GM10847 (cell line): ENCODE measurements around the gene MCUR1.
A peak's percentile ranks its signal among the peaks of the same experiment; 100 is the strongest.

ENCODE experiments used
- POLR2A ChIP-seq: IDR thresholded peaks from 2 replicates; pipeline ENCODE4 v1.6.1; 2011; ENCODE audit not compliant: insufficient read length; ENCODE audit errors: extremely low read depth

Gene MCUR1, protein sequence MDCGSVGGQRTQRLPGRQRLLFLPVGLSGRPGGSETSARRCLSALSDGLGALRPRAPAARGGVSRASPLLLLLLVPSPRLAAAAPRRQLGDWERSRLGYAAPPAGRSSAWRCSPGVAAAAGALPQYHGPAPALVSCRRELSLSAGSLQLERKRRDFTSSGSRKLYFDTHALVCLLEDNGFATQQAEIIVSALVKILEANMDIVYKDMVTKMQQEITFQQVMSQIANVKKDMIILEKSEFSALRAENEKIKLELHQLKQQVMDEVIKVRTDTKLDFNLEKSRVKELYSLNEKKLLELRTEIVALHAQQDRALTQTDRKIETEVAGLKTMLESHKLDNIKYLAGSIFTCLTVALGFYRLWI

DNA sequence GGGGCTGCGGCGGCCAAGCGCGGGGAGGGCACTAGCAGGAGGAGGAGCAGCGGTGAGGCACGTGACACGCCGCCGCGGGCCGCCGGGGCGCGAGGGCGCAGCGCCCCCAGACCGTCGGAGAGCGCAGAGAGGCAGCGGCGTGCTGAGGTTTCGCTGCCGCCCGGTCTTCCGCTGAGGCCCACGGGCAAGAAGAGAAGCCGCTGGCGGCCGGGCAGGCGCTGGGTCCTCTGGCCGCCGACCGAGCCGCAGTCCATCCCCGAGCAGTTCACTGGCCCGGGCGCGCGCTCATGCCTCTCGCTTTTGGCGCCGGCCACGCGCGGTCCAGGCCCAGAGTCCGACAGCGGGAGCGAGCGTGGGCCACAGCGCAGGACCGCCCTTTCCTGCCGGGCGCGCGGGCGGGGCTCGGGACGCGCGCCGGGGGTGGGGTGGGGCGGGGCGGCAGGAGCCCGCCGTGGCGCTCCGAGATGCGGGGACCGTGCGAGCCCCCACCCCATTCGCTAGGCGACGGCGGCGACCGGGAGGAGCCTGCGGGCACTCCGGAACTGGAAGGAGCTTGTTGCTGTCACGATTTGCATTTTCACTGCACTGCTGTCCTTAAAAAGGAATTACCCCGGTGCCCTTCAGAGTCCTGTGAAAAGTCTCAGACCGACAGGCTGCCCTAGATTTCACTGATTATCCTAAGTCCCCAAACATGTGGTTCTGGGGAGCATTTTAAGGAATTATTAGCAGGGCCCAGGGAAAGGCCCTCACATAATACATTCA is at the start of gene MCUR1:
Gene MCUR1 (minus strand): TSS at position 382 of the 762 bp plus-strand sequence. CDS start 128 bp downstream, at position 254.
- peak; percentile 84 for TF ChIP-seq POLR2A

DNA sequence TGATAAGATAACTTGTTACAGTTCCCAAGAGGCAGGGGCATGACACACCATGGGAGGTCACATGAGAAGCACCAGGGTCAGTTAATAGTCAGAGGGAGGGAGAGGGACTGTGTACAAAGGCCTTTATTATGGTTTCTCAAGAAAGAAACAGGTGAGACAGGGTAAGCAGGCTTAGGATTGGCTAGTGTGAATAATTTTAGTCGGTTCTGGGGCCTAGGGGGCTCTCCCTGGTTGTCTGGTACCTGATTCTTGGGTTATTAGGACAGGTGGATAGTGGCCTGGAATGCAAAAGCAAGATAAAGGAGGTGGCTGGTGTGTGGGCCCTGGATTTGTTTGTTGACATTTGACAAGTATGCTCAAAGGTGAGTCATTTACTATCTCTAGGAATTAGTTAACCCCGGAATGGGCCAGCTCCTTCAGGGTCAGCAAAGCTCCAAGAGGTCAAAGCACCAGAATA is 49.4 kb upstream of the MCUR1 start:
- no peak for TF ChIP-seq POLR2A

DNA sequence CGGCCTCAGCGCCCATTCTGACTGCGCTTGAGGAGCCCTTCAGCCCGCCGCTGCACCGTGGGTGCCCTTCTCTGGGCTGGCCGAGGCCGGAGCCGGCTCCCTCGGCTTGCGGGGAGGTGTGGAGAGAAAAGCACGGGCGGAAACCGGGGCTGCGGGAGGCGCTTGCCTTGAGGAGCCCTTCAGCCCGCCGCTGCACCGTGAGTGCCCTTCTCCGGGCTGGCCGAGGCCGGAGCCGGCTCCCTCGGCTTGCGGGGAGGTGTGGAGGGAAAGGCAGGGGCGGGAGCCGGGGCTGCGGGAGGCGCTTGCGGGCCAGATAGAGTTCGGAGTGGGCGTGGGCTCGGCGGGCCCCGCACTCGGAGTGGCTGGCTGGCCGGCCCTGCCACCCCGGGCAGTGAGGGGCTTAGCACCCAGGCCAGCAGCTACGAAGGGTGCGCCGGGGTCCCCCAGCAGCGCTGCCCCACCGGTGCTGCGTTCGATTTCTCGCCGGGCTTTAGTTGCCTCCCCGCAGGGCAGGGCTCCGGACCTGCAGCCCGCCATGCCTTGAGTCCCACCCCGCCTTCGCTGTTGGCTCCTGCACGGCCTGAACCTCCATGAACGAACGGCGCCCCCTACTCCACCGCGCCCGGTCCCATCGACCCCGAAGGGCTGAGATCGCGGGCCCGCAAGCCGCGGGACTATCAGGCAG is 45.7 kb upstream of the MCUR1 start:
- TF ChIP-seq POLR2A, result no peak

DNA sequence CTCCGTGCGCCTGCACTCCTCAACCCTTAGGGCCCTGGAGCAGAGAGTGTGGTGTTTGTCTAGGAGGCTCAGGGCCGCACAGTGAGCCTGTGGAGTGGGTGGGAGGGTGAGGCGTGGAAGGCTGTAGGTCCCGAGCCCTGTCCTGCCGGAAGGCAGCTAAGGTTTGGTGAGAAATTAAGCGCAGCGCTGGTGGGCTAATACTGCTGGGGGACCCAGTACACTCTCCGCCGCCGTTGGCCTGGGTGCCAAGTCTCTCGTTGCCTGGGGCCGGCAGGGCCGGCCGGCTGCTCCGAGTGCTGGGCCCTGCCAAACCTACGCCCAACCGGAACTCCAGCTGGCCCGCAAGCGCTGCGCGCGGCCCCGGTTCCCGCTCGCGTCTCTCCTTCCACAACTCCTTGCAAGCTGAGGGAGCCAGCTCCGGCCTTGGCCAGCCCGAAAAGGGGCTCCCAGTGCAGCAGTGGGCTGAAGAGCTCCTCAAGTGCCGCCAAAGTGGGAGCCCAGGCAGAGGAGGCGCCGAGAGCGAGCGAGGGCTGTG is 40.4 kb upstream of the MCUR1 start:
- no peak for TF ChIP-seq POLR2A

DNA sequence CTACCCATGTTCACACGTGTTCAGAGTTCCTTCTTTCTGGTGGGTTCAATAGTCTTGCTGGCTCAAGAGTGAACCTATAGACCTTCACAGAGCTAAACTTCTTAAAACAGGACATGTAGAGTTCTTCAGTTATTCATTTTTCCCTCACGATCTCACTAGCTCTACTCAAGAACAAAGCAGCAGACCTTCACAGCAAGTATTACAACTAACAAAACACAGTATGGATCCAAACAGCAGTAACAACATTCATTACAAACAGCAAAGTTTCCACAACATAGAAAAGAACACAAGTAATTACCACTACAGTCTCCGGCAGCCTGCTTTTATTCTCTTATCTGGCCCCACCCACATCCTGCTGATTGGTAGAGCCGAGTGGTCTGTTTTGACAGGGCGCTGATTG is 39.5 kb upstream of the MCUR1 start:
- no peak for TF ChIP-seq POLR2A

DNA sequence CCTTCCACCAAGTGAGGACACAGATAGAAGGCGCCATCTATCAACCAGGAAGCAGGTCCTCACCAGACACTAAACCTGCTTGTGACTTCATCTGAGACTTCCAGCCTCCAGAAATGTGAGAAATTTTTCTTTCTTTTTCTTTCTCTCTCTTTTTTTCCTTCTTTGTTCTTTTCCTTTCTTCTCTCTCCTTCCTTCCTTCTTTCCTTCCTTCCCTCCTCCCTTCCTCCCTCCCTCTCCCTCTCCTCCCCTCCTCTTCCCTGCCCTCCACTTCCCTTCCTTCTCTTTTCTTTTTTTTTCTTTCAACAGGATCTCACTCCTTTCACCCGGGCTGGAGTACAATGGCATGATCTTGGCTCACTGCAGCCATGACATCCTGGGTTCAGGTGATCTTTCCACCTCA is 37.4 kb upstream of the MCUR1 start:
- TF ChIP-seq POLR2A, result no peak

DNA sequence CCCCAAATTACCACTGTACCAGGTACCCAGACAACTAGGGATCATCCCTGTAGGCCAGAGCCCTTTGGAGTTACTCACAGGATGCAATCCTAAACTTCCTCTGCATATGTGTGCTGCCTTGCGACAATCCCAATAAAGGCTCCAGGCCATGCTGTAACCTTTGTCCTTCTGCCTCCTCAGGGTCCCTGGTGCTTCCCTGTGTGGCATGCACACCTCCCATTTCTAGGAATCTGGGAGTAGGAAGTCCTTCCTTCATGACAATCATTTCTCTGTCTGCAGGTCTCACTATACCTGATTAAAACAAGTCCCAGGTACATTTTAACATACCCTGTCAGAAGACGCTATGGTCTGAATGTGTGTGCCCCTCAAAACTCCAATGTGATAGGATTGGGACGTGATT is 37.0 kb upstream of the MCUR1 start:
- no peak for TF ChIP-seq POLR2A

DNA sequence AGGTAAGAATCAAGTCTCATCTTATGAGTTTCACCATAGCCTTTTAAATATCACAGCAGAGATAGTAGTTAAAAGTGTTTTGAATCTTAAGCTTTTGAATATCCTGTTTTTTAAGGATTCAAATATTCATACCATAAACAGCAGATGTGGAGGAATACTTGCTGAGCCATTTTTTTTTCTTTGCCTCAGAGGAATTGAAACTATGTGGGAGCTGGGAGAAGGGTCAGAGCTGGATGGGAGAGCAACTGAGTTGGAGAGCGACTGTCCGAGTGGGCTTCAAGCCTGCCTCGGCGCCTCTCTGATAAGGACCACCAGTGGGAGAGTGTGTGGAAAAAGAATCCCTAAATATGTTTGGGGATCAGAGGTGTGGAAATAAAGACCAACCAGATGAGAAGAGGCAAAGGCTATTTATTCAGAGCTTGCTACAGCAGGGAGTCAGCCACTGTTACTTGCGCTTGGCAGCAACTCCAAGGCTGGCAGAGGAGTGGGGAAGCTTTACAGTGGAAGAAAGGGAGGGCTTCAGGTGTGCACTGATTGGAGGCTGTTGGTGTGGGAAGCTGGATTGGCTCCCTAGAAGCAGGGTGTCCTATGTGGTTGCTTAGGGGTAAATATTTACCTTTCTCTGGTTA is 34.3 kb upstream of the MCUR1 start:
- TF ChIP-seq POLR2A, result no peak

DNA sequence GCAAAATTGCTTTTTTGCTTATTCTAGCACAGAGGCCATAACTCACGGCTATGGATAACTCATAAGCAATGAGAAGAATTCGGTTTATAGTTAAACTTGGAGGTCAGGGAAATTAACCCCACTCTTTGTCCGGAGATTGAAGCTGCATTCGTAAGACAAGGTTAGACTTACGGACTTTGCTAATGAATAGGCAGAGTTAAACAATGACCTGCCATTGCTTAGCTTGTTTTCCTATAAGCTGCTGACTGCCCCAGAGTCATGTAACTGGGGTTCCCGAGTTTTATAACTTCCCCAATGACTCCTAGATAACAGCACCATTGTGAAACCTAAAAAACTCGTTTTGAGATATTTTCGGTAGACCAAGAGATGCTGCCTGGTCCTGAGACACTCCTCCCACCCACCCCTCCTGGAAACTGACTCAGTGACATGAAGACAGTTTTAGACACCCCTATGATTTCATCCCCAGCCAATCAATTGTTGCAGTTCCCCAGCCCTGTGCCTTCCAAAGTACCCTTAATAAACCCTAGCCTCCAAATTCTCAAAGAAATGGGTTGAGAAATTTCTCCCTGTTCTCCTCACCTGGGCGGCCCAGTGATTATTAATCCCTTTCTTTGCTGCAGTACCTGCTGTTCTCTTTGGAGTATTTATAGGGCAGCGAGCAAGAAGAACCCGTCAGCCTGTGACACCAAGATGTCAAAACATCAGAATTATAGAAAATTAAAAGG is 33.1 kb upstream of the MCUR1 start:
- no peak for TF ChIP-seq POLR2A

DNA sequence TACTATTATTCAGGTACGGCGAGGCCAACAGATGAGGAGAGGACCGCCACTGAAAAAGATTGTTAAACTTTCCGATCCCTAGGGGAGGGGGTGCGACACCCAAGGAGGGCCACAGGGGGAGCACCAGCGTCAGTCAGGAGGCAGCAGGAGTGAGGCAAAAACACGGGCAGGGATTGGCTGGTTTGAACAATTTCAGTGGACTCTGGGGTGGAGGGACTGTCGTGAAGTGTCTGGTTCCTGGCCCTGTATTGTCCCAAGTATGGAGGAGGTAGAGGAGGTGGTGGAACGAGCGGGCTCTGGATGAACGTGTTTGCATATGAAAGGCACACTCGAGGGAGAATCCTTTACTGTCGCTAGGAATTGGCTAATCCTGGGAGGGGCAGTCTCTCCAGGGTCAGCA is 32.5 kb upstream of the MCUR1 start:
- no peak for TF ChIP-seq POLR2A

DNA sequence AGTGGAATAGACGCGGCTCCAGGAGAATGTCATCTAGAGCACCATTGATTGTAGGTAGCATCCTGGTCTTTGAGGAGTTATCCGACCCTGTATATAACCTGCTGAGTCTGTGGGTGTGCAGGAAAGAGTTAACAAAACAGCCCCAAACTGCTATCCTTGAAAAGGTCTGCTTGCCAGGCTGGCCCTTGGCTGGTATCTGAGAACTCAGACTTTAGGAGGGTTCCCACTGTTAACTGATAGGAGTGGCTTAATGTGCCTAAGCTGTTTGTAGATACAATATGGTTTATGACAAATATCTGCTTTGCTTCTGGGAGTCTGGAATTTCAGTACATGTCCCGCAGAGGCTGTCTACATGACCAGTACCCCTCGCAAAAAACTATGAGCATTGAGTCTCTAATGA is 27.6 kb upstream of the MCUR1 start:
- no peak for TF ChIP-seq POLR2A

DNA sequence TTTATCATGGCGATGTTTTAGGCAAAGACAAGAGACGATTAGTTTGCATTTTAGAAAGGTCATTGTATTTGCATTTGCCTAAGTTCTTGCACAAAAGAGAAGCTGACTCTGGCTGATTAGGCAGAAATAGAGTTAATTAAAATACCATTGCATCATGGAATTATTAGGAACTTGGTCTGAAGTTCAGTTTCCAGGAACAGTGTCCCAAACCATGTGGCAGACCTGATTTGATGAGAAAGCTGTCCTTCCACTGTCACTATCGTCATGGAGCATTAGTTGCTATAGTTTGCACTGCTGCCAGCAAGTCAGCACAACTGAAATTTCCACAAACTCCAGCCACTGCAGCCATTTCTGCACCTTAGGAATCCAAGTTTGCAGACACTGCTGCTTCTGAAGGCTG is 24.3 kb upstream of the MCUR1 start:
- no peak for TF ChIP-seq POLR2A

DNA sequence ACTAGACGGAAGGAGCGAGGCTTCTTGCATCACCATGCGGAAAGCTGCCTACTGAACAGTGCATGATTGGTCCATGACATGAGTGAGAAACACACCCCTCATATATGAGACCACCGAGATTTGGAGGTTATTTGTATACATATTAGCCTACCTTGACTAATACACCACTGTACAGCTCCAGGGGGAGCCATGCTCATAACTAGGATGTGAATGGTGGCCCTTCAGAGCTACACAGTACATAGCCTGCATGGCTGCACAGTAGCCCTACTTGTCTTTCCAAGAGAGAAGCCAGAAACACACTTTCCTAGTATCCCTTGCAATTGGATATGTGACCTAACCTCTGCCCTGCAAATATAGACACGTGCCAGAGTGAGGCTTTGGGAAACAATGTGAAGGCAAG is 21.8 kb upstream of the MCUR1 start:
- no peak for TF ChIP-seq POLR2A

DNA sequence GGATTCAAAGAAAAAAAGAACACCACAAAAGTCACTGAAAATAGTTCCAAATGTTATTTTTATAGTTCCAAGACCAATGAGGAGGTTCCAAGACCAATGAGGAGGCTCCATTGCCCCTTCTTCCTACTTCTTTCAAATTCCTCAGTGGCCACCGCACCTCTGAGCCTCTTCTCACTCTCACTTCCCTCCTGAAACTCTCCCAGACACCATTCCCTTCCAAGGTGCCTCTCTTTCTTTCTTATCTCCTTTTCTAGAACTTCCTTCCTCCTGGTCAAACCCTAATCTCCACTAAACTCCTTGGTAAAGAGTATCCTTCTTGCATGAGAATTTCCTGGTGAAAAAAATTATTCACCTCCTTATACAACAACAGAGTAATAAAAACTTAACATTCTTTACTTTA is 20.4 kb upstream of the MCUR1 start:
- no peak for TF ChIP-seq POLR2A
